HEK293T (cell line): Measurements from ENCODE around the gene VAV1.

ENCODE experiments used
- CTCF ChIA-PET: fragments of 350-600 bp; formaldehyde crosslinking; extraction: SDS; loops from one replicate; lab custom pipeline; 2021; ENCODE audit warnings: antibody characterized with exemption, inconsistent platforms; lab: Yijun Ruan, JAX
- POLR2A ChIA-PET: fragments of 350-600 bp; formaldehyde crosslinking; extraction: SDS; loops from one replicate; lab custom pipeline; 2020; ENCODE audit warnings: antibody characterized with exemption, inconsistent platforms; lab: Yijun Ruan, JAX
- DNase-seq: peaks from one replicate; pipeline ENCODE4 v3.0.0; 2012; ENCODE audit warnings: mixed read lengths; ENCODE audit errors: extremely low spot score
- ARNT ChIP-seq: fragments of 450-650 bp; IDR thresholded peaks from 2 replicates; pipeline ENCODE4 v1.6.1; 2017; ENCODE audit warnings: mild to moderate bottlenecking
- BHLHE40 ChIP-seq: fragments of 450-650 bp; IDR thresholded peaks from 2 replicates; pipeline ENCODE4 v1.6.1; 2016; ENCODE audit warnings: mild to moderate bottlenecking, moderate library complexity, borderline replicate concordance
- CTBP1 ChIP-seq: fragments of 450-650 bp; IDR thresholded peaks from 2 replicates; pipeline ENCODE4 v1.6.1; 2016; ENCODE audit warnings: borderline replicate concordance
- ELF4 ChIP-seq: fragments of 450-650 bp; IDR thresholded peaks from 2 replicates; pipeline ENCODE4 v1.6.1; 2017; ENCODE audit warnings: antibody characterized with exemption
- FOXA1 ChIP-seq: fragments of 450-650 bp; IDR thresholded peaks from 2 replicates; pipeline ENCODE4 v1.6.1; 2016; ENCODE audit warnings: mild to moderate bottlenecking
- FOXK2 ChIP-seq: fragments of 450-650 bp; IDR thresholded peaks from 2 replicates; pipeline ENCODE4 v1.6.1; 2016; ENCODE audit warnings: mild to moderate bottlenecking
- FOXM1 ChIP-seq: fragments of 450-650 bp; IDR thresholded peaks from 2 replicates; pipeline ENCODE4 v1.6.1; 2017; ENCODE audit warnings: mild to moderate bottlenecking, borderline replicate concordance
- HDGF ChIP-seq: fragments of 450-650 bp; IDR thresholded peaks from 2 replicates; pipeline ENCODE4 v1.6.1; 2017; ENCODE audit warnings: antibody characterized with exemption, borderline replicate concordance
- L3MBTL2 ChIP-seq: fragments of 450-650 bp; conservative IDR thresholded peaks from 2 replicates; pipeline ENCODE4 v1.6.1; 2016; ENCODE audit warnings: mild to moderate bottlenecking
- LEF1 ChIP-seq: fragments of 450-650 bp; IDR thresholded peaks from 2 replicates; pipeline ENCODE4 v1.6.1; 2017; ENCODE audit warnings: mild to moderate bottlenecking, borderline replicate concordance
- NFRKB ChIP-seq: fragments of 450-650 bp; IDR thresholded peaks from 2 replicates; pipeline ENCODE4 v1.6.1; 2016; ENCODE audit warnings: mild to moderate bottlenecking, moderate library complexity
- SP1 ChIP-seq: fragments of 450-650 bp; IDR thresholded peaks from 2 replicates; pipeline ENCODE4 v1.6.1; 2017
- SUZ12 ChIP-seq: fragments of 450-650 bp; IDR thresholded peaks from 2 replicates; pipeline ENCODE4 v1.6.1; 2016; ENCODE audit warnings: mild to moderate bottlenecking
- TARDBP ChIP-seq: fragments of 450-650 bp; IDR thresholded peaks from 2 replicates; pipeline ENCODE4 v1.6.1; 2016
- ZNF384 ChIP-seq: fragments of 450-650 bp; IDR thresholded peaks from 2 replicates; pipeline ENCODE4 v1.6.1; 2016
- TF ChIP-seq, protein P1 (sequence below): fragments of 450-650 bp; IDR thresholded peaks from 2 replicates; pipeline ENCODE4 v1.6.1; 2016

The VAV1 gene

GRCh38 chr19:6890938-6891337, 118.4 kb downstream of the VAV1 start:
- ChIA-PET CTCF (no interaction called here), POLR2A (no interaction called here)
- no peak for TF ChIP-seq NFRKB
- no peak for TF ChIP-seq ELF4
- no peak for TF ChIP-seq HDGF
- TF ChIP-seq ARNT, result no peak
- TF ChIP-seq LEF1, result no peak
- TF ChIP-seq FOXM1, result no peak
- TF ChIP-seq BHLHE40, result no peak
- TF ChIP-seq L3MBTL2, result no peak
- TF ChIP-seq, protein P1, sequence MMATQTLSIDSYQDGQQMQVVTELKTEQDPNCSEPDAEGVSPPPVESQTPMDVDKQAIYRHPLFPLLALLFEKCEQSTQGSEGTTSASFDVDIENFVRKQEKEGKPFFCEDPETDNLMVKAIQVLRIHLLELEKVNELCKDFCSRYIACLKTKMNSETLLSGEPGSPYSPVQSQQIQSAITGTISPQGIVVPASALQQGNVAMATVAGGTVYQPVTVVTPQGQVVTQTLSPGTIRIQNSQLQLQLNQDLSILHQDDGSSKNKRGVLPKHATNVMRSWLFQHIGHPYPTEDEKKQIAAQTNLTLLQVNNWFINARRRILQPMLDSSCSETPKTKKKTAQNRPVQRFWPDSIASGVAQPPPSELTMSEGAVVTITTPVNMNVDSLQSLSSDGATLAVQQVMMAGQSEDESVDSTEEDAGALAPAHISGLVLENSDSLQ, result no peak
- TF ChIP-seq FOXA1, result no peak
- no peak for TF ChIP-seq TARDBP

DNA sequence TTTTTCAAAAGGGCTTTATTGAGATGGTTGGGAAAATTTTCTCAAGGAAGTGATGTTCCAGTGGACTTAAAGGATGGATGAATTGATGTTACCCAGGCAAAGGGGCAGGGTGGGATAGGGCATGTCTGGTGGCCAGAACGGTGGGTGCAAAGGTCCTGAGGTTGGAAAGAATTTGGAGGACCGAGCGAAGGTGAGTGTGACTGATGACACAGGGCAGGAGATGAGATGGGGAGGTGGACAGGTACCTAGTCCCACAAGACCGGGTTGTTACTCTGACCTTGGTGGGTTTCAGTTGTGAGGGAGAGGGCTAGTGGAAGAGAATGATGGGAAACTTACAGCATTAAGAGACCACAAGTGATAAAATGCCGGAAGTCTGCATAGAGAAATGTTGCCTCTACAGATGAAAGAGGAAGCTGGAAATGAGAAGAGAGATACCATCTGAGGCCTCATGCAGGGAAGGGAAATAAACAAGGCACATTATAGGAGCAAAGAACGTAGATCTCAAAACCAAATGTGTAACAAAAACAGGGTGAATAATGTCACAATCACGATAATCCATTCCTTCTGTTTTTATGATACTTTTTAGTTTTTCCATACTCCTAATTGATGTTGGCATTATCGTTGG, 119.4 kb downstream of the VAV1 start:
- no peak for DNase-seq
- POLR2A ChIA-PET, result no interaction called here
- CTCF ChIA-PET, result no interaction called here
- TF ChIP-seq SUZ12 (no peak), CTBP1 (no peak), BHLHE40 (no peak), SP1 (no peak)

More at GRCh38 chr19:6890938-6891337, 118.4 kb downstream of the VAV1 start:
- DNase-seq, result no peak

GRCh38 chr19:6894313-6894712, 121.8 kb downstream of the VAV1 start:
- POLR2A ChIA-PET, result no interaction called here
- no peak for DNase-seq
- CTCF ChIA-PET, result no interaction called here
- no peak for TF ChIP-seq CTBP1
- no peak for TF ChIP-seq TARDBP
- no peak for TF ChIP-seq FOXA1
- TF ChIP-seq, protein P1, result no peak
- TF ChIP-seq ZNF384, result no peak
- no peak for TF ChIP-seq SUZ12
- TF ChIP-seq FOXM1, result no peak
- no peak for TF ChIP-seq NFRKB
- TF ChIP-seq L3MBTL2, result no peak
- no peak for TF ChIP-seq FOXK2
- TF ChIP-seq HDGF, result no peak
- TF ChIP-seq ELF4, result no peak
- no peak for TF ChIP-seq LEF1
- no peak for TF ChIP-seq BHLHE40
- TF ChIP-seq ARNT, result no peak
- no peak for TF ChIP-seq SP1

GRCh38 chr19:6903446-6903845, 130.9 kb downstream of the VAV1 start:
- CTCF ChIA-PET, result no interaction called here
- DNase-seq, result no peak
- TF ChIP-seq NFRKB (no peak), TARDBP (no peak), ARNT (no peak), FOXA1 (no peak), FOXM1 (no peak), BHLHE40 (no peak)
- TF ChIP-seq, protein P1, result no peak
- POLR2A ChIA-PET, result no interaction called here

DNA sequence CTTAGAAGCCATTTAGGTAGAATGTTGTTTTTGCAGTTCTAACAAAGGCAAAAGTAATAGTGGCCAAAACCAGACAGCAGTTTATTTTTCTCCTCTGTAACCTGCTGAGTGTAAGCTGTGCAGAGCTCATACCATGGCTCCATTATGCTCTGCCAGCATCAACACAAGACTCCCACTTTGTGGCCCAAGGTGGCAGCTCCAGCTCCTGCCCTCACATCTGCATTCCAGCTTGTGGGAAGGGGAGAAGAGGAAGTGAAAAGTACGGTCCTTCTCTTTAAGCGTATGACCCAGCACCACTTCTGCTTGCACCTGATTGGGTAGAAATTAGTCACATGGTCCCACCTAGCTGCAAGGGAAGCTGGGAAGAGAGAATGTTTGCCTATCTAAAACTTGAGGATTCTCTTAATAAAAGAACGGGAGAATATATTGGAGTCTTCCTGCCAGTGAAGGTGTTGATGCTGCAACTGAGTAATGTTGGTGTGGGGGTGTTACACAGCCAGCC, 134.1 kb downstream of the VAV1 start:
- ChIA-PET POLR2A (no interaction called here), CTCF (no interaction called here)
- TF ChIP-seq, protein P1, result no peak
- TF ChIP-seq ZNF384 (no peak), ELF4 (no peak), CTBP1 (no peak), SUZ12 (no peak), FOXM1 (no peak), FOXA1 (no peak), BHLHE40 (no peak), NFRKB (no peak), LEF1 (no peak)
- DNase-seq, result no peak
